ENCODE data around the gene ANO7. TPM values are rescaled to one million over a fixed set of nuclear protein-coding genes. Genes with fewer than 3 reads are reported as not detected.

Gene ANO7
- total and polyA plus RNA-seq, 2 of the 8 experiments (the other 6 are each of a cell fraction or from before 2014, with no cell fraction given), result 3.2 to 6.9 TPM

- TF ChIP-seq CHD7 (IDR thresholded peaks at IDR 0.05; ENCODE audit: insufficient replicate concordance, low read length), result no peak
- TF ChIP-seq MAFK (IDR thresholded peaks at IDR 0.05; ENCODE audit: low read depth, low read length), result no peak
These were observed 36.5 kb downstream of the ANO7 start (continued) for GRCh38 chr2:241224851-241225438.
